IPS-NIHi11 (cell line): ENCODE results near the gene RNASE4.
A peak's percentile ranks its signal among the peaks of the same experiment; 100 is the strongest.
"Not testable (repeated sequence)": the region's sequence is repeated elsewhere in the genome, so short reads cannot be mapped to it uniquely, and the experiment has no call there.

Source experiments
- DNase-seq: peaks from one replicate; pipeline ENCODE4 v3.0.0; 2012; ENCODE audit warnings: mixed read lengths, low spot score

Gene RNASE4

DNA sequence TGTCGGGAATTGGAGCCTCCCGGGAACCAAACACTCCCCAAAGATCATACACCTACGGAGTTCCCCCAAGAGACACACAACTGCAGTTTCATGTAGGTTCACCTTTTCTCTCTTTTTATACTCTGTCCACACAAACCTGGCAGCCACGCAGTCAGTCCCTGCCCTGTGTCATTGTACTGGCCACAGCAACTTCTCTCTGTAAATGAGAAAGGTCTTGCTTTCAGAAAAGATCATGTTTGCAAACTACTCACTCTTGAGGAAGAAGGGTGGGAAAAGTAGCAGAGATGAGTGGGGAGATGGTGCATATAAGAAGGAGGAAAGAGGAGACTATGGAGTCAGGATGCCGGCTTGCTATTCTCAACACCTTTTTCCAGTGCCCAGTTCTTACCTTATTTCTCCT lies 14.6 kb downstream of the RNASE4 start:
- no peak for DNase-seq

DNA sequence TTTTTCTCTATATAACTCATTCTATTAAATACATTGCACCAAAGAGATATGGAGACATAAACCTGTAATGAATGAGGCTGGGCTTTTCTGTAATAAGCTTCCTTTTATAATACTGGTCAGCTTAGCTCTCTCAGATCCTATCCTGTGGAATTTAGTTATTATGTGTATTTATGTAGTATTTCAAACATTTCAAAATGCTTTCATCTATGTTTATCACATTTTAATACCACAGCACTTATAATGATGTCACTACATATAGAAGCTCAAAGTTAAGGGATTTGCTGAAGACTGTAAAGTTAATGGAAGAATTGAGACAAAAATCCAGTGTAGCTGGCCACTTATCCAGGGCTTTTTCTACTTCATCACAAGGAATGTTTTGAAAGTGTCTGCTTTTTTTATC lies 15.6 kb downstream of the RNASE4 start:
- DNase-seq = no peak

DNA sequence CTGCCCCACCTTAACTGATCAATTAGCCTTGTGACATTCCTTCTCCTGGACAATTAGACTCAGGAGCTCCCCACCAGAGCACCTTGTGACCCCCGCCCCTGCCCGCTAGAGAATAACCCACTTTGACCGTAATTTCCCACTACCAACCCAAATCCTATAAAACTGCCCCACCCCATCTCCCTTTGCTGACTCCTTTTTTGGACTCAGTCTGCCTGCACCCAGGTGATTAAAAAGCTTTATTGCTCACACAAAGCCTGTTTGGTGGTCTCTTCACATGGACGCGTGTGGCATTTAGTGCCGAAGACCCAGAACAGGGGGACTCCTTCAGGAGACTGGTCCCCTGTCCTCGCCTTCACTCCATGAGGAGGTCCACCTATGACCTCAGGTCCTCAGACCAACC lies 16.6 kb downstream of the RNASE4 start:
- DNase-seq = not testable (repeated sequence)

DNA sequence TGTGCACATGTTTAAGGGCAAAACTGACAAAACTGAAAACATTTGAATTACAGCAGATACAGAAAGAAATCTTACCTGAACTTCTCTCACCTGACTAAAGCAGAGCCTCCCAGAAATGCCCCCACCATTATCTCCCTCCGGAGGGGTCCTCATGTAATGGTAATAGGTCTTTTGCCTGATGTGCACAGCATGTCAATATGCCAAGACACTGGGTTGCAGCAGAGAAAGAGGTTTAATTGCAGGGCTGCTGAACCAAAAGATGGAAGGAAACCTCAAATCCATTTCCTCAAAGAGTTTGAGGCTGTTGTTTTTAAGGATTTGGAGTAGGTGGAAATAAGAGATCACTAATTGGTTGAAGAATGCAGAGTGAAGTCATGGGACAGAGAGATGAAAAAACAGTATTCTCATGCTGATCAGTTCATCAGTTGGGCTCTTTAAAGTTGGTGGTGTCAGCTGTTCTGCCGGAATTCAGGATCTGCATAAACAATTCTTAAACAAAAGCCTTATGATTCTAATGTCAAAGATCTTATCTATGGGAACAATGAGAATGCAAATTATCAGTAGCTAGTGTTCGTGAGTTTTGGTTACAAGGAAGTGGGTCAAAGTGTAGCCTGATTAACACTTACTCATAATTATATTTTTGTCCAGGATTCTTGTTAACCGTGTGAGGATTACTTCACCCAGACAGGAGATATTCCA lies 22.4 kb downstream of the RNASE4 start:
- peak; percentile 18 for DNase-seq

DNA sequence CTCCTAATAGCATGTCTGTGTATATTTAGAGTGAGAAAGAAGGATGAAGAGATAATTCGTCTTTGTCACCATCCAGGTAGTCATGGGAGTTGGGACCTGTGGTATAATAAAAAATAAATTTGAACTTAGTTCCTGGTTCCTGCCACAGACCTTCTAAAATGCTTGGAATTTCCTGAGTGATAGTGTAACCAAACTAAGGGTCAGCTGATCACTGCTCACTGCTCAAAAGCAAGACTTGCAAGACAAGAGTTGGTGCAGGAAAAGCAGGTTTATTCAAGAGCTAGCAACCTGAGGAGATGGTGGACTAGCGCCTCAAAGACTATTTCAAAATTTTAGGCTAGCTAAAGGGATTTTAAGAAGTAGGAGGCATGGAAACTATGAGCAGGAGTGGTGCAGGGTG lies 23.3 kb downstream of the RNASE4 start:
- DNase-seq = no peak

DNA sequence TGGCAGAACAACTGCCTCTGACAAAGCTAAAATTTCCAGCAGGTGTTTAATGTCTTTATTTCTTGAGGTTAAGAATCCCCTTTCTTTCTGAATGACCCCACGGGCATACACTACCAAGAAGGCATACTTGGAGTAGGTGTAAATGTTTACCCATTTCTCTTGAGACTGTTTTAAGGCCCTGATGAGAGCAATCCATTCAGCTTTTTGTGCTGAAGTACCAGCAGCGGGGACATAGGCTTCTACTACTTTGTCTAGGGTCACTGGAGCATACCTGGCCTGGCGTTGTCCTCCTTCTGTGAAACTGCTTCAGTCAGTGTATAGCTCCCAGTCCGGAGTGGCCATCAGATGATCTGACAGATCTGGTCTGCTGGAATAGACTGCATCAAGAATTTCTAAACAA lies 26.9 kb downstream of the RNASE4 start:
- no peak for DNase-seq

DNA sequence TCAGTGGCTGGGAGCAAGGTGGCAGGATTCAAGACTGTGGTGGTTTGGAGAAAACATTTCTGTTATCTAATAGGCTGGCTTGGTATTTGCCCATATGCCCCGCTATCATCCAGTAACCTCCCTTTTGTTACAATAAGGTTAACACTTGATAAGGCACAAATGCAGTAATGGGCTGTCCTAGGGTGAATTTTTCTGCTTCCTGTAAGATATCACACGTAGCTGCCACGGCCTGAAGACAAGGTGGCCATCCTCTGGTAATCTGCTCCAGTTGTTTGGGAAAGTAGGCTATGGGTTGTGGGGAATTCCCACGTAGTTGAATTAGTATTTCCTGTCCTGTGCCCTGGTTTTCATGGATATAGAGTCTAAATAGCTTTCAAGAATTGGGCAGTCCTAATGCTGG lies 27.3 kb downstream of the RNASE4 start:
- DNase-seq = no peak

DNA sequence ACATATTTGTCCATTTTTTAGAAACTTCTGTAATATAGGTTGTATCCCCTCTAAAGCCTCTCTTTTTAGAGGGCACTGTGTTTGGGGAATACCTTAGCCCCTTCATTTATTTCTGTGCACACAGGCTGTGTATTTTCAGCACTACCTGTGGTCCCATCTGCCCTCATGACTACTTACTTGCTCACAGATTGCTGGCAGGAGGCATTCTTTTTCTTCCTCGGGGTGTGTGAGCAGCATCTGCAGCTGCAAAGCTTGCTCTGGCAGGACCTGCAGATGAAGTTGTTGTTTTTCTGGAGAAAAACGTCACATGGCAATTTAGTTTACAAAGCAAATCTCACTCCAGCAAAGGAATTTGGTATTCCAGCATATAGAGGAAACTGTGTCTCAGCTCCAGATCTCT lies 28.5 kb downstream of the RNASE4 start:
- DNase-seq = no peak

DNA sequence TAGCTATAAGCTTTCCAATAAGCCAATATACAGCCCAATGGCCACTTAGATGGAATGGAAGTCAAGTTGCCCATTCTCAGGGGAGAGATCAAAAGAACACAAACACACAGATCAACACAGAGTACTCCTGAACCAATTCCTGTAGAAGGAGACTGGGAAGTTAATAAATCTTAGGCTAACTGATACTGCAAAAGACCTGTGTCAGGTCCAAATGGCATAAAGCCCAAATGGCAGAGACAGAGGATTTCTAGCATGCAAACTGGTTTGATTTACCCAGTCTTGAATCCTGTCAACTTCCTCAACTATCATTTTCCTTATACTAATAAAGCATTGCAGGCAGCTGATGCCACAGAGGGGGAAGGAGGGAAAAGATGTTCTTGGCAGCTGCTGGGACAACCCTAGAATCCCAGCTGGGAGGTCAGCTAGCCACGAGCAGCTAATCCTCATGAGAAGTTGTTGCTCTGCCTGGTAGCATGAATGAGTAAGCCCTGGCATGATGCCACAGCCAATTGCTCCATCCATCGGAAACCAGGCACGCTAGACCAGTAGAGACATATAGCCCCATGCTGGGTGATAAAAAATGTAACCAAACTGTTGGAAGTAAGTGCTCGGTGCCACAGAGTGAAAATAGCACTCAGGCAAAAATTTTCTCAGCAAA lies 30.4 kb downstream of the RNASE4 start:
- no peak for DNase-seq

DNA sequence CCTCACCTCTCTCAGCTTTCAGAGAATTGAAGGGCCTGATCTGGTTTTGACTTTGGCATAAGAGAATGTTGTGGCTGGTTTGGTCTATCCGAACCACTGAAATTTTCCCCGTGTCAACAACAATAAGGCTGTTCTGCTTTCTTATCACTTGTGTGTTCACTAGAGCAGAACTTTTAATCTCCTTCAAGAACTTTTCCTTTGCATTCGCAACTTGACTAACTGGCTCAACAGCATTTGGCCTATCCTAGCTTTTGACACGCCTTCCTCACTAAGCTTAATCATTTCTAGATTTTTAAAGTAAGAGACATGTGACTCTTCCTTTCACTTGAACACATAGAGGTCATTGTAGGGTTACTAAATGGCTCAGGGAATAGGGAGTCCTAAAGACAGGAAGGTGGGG lies 35.4 kb downstream of the RNASE4 start:
- no peak for DNase-seq

DNA sequence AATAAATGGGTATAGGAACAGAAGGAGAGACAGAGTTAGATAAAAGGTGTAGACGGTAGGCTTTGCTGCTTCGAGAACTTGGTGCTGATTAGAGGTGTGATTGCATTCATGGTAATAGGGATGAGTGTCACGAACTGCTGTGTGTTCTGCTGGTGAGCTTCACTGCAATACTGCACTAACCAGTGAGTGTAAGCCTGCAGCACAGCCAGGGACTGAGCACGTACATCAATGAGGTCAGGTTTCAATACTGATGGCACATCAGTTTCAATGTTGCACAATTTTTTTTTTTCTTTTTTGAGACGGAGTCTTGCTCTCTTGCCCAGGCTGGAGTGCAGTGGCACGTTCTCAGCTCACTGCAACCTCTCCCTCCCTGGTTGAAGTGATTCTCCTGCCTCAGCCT lies 36.4 kb downstream of the RNASE4 start:
- no peak for DNase-seq

DNA sequence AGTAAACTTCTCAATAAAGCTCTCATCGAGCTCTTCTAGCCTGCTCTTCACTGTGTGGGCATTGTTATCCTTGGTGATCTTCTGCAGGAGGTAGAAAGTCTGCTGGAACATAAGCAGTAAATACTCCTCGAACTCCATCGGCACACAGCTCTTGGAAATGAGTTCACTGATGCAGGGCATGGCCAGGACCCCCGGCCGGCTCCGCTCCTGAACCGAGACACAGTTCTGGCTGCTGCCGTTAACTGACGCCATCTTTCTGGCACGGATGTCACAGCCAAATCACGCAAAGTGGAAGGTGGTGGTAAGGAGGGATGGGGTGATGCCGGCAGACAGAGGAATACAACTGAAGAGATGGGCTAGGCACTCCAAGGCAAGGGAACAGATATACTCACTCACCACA lies 37.7 kb downstream of the RNASE4 start:
- no peak for DNase-seq

DNA sequence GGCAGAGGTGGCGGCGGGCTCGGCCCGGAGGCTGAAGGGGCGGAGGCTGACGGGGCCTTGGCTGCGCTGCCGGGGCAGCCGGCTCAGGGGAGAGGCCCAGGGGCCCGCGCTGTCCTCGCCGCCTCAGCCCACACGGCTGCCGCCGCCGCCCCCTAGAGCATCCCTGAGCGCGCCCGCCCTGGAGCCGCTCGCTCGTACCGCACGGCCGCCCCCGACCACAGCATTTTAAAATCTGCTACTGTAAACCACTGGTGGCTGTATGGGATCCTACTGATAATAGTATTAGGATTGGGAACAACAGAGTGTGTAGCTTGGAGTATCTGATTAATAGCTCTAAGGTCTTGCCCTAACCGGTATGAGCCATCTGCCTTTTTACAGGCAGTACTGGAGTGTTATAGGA lies 39.1 kb downstream of the RNASE4 start:
- DNase-seq = peak; percentile 75

DNA sequence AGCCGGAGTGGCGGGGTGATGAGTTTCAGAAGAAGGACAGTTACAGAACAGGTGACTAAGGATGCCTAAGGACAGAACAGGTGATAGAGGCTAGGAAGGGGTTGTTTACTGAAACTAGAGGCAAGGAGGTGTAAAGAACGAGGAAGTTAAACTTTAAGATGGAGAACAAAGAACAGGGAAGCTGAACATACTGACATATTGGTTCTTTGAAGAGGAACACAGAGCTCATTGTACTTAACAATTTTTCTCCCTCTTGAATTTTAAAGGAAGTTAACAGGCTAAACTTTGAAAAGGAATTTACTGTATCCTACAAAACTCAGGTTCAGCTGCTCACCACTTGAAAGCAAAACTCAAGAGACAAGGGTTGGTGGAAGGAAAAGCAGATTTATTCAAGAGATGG lies 41.8 kb downstream of the RNASE4 start:
- DNase-seq = not testable (repeated sequence)

DNA sequence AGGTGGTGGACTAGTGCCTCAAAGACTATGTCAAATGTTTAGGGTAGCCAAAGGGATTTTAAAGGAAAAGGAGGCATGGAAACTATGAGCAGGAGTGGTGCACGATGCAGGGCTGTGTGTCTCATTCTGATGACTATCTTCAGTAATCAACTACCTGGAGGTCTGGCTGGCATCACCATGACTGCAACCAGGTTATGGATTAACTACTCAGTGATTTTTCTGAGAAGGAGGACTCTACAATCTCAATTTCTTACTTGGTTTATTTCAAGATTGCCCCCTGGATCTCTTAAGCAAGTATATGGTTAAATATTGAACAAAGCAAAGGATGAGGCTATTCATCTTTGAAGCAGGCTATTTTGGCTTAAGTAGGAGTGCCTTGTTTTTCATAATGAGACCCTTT lies 42.2 kb downstream of the RNASE4 start:
- no peak for DNase-seq

DNA sequence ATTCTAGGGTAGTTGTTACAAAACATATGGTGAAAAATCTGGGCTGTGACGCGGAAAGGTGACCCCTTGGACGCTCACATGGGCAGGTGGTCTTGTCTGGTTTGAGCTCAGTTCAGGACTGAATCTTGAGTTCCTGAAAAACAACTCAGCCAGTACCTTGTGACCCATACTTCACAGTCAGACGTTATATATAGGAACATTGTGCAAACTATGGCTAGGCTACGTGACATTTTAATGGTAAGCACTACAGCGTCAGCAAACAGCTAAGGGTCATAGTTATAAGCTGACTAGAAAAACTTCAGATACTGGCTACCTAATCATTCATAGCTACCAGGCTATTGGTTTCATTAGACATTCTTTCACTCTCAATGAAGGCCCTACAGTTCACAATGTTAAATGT lies 46.5 kb downstream of the RNASE4 start:
- no peak for DNase-seq

DNA sequence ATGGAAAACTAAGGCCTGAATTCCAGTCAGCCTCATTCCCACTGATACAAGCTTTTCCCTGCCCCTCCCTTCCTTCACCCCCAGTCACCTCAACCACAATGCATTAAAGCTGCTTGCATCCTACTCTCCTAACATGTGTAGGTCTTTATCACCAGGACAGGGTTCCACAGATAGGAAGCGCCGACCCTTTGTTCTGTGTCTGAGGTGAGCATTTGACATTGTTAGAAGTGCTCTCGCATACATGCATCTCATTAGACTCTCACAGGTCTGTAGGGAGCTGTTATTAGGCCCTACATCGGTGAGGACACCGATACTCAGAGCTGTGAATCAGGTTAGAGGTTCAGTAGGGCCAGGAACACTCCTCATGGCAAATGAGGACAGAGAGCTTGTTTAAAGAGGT lies 48.1 kb downstream of the RNASE4 start:
- DNase-seq = no peak

DNA sequence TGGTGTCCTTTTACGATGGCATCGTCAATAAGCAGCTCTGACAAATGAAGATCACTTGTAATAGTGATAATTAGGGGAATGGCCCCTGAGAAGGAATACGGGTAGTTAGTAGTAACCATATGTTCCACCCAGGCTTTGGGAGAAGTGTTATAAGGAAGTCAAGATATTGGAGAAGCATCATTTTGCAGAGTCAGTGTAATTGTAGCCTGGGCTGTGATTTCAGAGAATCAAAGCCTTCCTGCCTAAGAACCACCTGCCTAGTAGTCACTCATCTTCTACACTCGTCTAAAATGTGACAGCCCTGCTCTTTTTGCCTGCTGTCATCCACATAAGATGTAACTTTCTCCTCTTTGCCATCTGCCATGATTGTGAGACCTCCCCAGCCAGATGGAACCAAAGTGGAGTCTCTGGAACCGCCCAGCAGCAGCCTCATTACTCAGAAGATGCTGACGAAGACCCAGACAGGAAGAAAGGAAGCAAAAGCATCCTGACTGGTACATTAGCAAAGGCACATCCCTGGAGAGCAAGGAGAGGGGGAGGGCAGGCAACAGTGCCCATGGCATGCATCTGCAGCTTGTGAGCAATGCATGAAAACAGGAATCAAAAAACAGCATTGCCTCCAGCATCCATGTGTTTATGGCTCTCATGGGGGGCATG lies 48.7 kb downstream of the RNASE4 start:
- DNase-seq = no peak

DNA sequence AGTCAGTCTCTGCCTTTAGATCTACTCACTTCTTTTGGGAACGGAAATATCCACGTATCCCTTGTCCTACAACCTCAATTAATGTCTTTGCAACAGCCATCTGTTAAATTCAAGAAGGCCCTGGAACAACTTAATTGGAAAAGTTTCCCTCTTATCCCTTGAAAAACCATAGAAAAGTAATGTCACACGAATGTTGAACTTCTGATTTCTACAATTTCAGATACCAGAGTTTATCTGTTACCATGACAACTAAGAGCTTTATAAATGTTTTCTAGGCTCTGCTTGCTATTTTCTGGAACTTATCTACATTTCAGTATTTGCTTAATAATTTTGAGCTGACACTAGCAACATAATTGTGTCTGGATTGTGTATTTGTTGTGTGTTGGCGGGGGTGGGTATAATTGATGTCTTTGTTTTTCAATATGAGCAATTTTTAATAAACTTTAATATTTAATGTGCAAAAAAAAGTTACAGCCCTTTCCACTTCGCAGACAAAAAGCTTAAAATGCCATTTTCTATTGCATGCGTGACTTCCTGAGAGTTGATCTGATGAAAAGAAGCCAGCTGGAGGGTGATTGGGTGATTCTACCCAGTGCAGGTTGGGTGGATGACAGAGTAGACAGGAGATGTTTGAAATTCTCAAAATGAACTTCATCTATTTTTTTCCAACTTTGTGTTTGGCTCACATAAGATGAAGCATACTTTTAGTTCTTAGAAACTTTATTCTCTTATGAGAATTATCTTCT lies 49.5 kb downstream of the RNASE4 start:
- DNase-seq = no peak

DNA sequence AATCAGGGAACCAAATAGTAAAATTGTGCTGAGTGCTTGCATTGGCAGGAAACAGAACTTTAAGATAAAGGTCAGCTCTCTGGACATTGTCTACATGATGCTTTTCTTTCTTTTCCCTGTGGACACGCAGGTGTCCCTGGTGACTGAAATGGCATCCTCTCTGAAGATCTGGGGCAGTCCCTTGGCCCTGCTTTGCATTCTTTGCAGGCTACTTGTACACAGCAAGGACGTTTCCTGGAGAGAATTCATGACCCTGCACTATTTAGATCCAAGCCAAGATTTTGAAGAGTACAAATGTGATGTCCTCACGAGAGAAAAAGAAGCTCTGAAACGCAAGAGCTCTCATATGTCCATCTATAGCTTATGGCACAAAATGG lies 50.1 kb downstream of the RNASE4 start:
- no peak for DNase-seq

DNA sequence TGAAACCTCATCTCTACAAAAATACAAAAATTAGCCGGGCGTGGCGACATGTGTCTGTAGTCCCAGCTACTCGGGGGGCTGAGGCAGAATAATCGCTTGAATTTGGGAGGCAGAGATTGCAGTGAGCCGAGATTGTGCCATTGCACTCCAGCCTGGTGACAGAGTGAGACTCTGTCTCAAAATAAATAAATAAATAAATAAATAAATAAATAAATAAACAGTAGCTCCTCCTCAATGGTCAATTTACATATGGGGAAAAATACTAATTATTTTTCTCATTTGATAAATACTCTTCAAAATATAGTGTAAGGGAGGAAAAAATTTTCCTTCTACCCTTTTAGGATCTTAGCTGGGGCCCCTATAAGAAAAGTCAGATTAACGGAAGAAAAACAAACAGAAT lies 53.9 kb downstream of the RNASE4 start:
- not testable (repeated sequence) for DNase-seq

DNA sequence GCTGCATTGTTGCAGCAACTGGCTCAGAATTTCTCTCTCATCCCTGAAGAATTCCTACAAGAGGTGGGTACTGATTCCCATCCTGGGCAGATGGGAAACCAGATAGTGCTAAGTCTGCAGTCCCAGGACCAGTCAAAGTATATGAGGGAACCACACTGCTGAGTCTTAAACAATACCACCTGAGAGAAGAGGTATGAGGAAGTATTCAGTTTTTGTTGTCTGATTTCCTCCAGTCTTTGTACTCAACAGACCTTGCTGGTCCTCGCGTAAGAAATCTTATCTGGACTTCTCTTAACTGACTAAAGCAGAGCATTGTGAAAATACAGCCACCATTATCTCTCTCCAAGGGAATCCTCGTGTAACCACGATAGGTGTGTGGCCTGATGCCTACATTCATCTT lies 57.8 kb downstream of the RNASE4 start:
- DNase-seq = no peak

DNA sequence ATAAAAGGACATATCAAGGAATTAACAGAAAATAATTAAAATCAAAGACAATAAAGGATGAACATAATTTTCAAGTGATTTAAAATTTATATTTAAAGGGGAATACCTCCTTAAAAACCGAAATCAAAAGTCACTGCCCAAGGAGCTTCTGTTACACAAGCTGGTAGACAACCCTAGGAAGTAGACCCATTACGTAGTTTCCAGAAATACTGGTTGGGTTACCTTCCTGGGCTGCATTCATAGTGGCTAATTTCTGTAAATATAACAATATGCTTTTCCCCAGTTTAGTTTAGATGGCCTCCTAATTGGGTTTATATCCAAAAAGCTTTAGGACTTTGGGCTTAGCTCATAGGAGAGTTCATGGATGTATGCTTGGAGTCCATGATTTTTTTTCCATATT lies 59.2 kb downstream of the RNASE4 start:
- DNase-seq = no peak
